ENCODE data around the gene SLC25A44.

SLC25A44 gene, protein sequence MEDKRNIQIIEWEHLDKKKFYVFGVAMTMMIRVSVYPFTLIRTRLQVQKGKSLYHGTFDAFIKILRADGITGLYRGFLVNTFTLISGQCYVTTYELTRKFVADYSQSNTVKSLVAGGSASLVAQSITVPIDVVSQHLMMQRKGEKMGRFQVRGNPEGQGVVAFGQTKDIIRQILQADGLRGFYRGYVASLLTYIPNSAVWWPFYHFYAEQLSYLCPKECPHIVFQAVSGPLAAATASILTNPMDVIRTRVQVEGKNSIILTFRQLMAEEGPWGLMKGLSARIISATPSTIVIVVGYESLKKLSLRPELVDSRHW

GRCh38 chr1:156193488-156194299 is at the start of gene SLC25A44:
SLC25A44 (plus strand) TSS chr1:156194104; CDS start chr1:156199848, 5,744 bp downstream.
- intact Hi-C loops (cut with DNase I): loop anchor here (5.0 kb wide), 1 partner anchor 36 kb away; no protein-coding TSS in a partner anchor
- DNase-seq: peak; percentile 92 to 99 (median 97)

DNA sequence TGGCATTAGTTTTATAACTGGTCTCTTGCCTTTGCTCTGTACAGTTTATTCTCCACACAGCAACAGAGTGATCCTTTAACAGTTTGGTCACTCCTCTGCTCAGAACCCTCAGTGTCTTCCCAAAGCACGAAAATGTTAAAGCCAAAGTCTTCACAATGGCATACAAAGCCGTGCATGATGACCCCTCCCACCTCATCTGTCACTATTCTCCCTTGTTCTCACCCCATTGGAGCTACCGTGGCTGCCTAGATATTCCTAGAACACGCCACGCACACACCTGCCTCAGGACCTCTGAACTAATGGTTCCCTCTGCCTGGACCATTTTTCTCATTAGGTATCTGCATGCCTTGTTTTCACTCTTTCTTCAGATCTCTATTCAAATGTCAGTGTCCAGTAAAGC is 49.2 kb upstream of the SLC25A44 start:
- intact Hi-C loops (cut with DNase I): loop anchor here (5.0 kb wide), 1 partner anchor 78 kb away; no protein-coding TSS in a partner anchor
- DNase-seq: no peak

GRCh38 chr1:156145650-156146019 is 48.3 kb upstream of the SLC25A44 start:
- DNase-seq: no peak

GRCh38 chr1:156146020-156146768 is 47.7 kb upstream of the SLC25A44 start:
- intact Hi-C loops (cut with DNase I): loop anchor here (5.0 kb wide), 1 partner anchor 76 kb away; no protein-coding TSS in a partner anchor
- DNase-seq: peak in 20 of 42 donors; percentile 36 to 75 (median 54)

More at GRCh38 chr1:156145650-156146019, 48.3 kb upstream of the SLC25A44 start:
- intact Hi-C loops (cut with DNase I): loop anchor here (5.0 kb wide), 1 partner anchor 77 kb away; no protein-coding TSS in a partner anchor

DNA sequence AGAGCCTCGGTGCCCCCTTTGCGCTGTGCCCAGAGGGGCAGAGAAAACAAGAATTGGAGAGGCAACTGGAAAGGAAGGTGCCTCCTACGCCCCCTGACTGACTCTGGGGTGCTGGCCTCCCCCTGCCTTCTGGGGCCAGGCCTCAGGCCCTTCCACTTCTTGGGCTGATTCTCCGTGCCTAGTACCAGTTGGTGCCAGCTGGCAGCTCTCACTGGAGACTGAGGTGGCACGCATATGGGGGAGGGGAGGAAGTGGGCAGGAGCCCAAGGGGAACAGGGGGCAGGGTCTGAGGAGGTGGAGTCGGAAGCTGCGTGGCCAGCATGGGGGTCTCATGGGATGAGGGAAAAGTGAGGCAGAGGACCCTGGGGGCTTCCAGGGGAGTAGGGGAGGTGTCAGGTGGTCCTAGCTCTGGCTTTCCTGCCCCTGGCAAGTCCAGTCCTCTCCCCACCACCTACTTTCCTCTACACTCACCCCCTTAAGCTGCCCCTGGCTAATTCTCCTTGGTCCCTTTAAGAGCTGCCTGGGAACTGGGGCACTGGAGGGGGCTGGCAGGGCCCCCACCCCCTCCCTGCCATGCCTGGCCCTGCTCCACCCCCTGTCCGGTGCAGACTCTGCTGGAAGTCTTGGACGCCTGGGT is 47.0 kb upstream of the SLC25A44 start:
- intact Hi-C loops (cut with DNase I): loop anchor here (5.0 kb wide), 1 partner anchor 75 kb away; no protein-coding TSS in a partner anchor
- peak in 32 of 42 donors; percentile 21 to 79 (median 58) for DNase-seq

DNA sequence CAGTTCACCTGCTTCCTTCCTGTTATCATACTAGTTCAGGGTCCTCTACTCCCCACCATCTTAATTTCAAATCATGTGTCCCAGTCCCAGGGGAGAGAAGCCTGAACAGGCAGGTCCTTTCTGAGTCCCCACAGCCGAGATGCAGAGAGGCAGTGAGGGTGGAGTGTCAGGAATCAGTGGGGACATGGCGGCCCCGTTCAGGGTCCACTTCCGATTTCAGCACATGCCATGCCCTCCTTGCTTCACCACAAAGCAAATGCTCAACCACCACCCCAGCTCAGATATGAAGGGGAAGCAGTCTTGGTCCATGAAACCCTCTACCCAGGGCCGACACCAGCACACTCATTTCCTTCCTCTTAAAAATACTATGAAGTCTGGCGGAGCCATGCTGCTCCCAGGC is 45.7 kb upstream of the SLC25A44 start:
- intact Hi-C loops (cut with DNase I): loop anchor here (5.0 kb wide), 1 partner anchor 74 kb away; no protein-coding TSS in a partner anchor
- no peak for DNase-seq

DNA sequence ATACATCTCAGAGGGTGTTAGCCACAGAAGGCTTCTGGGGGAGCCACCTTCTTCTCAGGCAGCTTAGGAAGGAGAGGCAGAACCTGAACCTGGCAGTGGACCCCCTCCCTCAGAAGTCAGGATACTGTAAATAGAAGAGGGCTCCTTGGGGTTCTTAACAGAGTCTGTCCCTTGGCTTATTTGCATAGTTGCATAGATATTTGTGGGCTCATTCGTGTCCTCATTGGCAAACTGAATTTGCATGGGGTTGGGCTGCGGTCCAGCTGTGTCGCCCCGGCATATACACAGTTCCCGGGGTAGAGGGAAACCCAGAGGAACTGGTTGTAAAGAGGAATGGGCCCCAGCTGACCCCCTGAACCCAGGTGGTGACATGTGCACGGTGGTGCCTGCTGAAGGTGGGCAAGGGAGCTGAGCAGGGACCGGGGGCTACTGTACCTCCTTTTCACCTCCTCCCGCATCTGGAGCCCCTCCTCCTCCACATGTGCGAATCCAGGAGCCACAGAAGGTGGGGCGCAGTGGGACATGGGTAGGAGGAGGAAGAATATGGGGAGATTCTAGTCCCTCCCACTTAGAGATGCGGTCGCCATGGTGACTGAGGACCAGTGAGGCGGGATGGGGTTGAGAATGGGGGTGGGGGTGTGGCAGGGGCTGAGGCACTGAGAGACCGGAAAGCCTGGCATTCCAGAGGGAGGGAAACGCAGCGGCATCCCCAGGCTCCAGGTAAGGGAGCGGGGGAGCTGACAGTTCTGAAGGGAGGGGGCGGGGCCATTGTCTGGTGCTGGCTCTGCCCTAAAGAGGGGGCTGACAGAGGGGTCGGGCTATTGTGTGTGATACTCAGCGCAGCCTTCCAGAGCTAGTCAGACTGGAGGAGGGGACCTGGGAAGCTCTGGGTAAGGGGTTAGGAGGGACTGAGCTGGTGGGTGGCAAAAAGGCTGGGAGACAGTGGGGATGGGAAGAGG is 44.3 kb upstream of the SLC25A44 start:
- intact Hi-C loops (cut with DNase I): loop anchor here (5.0 kb wide), 1 partner anchor 73 kb away; no protein-coding TSS in a partner anchor
- peak in 38 of 42 donors; percentile 37 to 81 (median 61) for DNase-seq

DNA sequence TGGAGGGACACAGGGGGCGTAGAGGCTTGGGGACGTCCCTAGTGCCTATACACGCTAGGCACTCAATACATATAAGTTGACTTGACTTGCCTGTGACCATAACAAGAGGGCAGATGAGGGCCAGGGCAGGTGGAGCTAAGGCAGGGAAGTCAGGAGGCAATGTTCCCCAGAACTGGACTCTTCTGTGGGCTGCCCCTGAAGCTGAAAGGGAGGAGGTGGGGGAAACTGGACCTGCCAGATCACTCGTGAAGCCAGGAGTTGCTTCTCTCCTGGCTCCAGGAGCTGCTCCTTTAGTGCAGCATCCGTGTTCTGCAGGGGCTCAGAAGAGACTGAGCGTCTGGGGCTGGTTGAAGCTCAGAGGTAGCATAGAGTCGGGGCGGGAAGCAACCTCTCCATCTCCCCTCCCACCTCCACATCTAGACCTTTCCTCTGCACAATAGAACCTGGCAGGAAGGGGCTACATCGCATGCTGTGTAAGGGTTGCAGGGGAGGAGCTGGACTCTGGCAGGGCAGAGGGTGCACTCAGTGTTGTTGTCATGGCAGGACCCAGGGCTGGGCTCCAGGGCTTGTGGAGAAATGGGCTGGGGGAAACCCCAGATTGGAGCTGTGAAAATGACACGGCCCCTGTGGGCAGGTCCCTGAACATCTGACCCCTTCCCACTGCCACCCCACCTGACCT is 43.4 kb upstream of the SLC25A44 start:
- intact Hi-C loops (cut with DNase I): no loop called here
- peak in 3 of 42 donors; percentile 45 to 51 (median 48) for DNase-seq

DNA sequence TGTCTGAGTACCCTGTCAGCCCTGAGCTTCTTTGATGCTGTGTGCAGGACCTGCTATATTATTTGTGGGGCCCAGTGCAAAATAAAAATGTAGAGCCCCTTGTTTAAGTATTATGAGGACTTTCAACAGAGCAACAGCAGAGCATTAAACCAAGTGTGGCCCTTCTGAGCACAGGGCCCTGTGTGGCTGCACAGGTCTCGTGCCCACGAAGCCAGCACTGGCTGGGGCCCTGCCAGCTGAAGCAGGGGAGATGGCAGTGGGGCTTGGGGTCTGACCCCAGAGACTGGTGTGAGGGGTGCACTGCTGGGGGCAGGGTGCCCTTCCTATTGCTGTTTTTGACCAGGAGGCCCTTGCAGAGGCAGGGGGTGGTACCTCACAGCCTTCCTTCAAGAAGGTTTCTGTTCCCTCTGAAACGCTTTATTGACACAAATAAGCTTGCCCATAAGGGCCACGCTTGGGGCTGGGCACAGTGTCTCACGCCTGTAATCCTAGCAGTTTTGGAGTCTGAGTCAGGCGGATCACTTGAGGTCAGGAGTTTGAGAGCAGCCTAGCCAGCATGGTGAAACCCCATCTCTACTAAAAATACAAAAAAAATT is 42.7 kb upstream of the SLC25A44 start:
- intact Hi-C loops (cut with DNase I): no loop called here
- DNase-seq: peak in 1 of 42 donors; percentile 48

GRCh38 chr1:156152628-156153027 is 41.3 kb upstream of the SLC25A44 start:
- DNase-seq: no peak
- intact Hi-C loops (cut with DNase I): no loop called here

- intact Hi-C loops (cut with DNase I): no loop called here
- DNase-seq: no peak
Measured at GRCh38 chr1:156153362-156153761, 40.5 kb upstream of the SLC25A44 start, which contains the start of gene SEMA4A. SEMA4A (plus strand) TSS chr1:156153585; CDS start chr1:156154579, 994 bp downstream.

DNA sequence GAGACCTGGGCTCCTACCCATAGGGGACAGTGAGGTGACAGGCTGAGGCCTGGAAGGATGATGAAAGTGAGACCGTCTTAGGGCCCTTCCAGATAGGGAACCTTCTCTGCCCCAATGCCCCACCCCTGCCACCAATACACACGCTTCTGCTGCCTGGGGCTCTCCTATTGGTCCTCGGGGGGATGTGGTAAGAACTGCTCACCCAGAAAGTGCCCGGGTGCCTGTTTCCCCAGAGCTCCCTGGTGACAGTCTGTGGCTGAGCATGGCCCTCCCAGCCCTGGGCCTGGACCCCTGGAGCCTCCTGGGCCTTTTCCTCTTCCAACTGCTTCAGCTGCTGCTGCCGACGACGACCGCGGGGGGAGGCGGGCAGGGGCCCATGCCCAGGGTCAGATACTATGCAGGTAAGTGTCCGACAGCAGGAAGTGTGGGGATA is 39.6 kb upstream of the SLC25A44 start:
- intact Hi-C loops (cut with DNase I): no loop called here
- peak in 10 of 42 donors; percentile 17 to 66 (median 40) for DNase-seq

GRCh38 chr1:156155756-156156510 is 38.0 kb upstream of the SLC25A44 start:
- no peak for DNase-seq
- intact Hi-C loops (cut with DNase I): loop anchor here (5.0 kb wide), 1 partner anchor 36 kb away; the partner anchor contains the start of gene SLC25A44

DNA sequence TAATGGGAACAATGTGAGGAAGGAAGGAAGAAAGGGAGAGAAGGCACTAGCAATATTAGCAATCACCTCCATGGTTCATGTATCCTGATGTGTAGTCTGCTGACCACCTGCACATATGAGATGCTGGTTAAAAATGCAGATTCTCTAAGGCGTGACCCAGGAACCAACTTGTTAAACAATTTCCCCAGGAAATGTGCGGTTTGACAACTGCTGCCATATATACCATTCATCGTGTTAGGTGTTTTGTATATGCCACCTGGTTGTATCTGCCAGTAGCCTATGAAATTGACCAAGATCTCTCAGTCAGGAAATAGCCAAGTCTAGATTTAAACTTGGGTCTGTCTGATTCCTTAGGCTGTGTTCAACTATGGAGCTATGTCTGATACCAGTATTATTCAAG is 36.4 kb upstream of the SLC25A44 start:
- DNase-seq: no peak
- intact Hi-C loops (cut with DNase I): loop anchor here (5.0 kb wide), 1 partner anchor 35 kb away; the partner anchor contains the start of gene SLC25A44

DNA sequence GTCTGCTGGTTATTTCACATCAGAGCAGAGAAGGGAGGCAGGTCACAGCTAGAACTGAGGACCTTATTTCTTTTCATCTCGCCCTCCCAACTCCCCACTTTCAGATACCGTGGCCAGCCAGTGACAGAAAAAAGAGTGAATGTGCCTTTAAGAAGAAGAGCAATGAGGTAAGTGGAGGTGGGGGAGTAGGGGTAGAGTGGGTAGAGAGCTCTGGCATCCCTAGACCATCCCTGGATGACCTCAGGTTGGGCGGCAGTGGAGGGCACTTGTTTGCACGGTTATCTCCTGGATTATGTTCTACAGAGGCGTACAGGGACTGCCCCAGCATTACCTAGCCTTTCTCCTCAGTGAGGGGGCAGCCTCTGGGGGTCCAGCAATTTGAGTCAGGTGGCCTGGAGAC is 35.9 kb upstream of the SLC25A44 start:
- no peak for DNase-seq
- intact Hi-C loops (cut with DNase I): loop anchor here (5.0 kb wide), 1 partner anchor 34 kb away; the partner anchor contains the start of gene SLC25A44

Measured in head of caudate nucleus (tissue), 42 donors.